ENCODE data around the gene ANGPT4. TPM values are rescaled to one million over a fixed set of nuclear protein-coding genes. Genes with fewer than 3 reads are reported as not detected.

Gene ANGPT4
- total RNA-seq, 1 donor from 2014 or later, result 0.12 TPM

GRCh38 chr20:848193-848592 lies 67.9 kb downstream of the ANGPT4 start:
- no peak for DNase-seq (ENCODE audit: low spot score)
- H3K27ac Mint-ChIP-seq (ENCODE audit: unreplicated experiment), result no peak overlapping the region
- no peaks in the 10 kb centered on the region for H3K36me3 Mint-ChIP-seq (ENCODE audit: low read depth)
- H3K9me3 Mint-ChIP-seq (ENCODE audit: low read depth), result no peaks in the 10 kb centered on the region
- H3K4me3 Mint-ChIP-seq (ENCODE audit: unreplicated experiment), result no peak overlapping the region
- H3K4me1 Mint-ChIP-seq (ENCODE audit: low read depth), result peaks cover 8% of the 10 kb centered on the region
- no peak for TF ChIP-seq CTCF (IDR thresholded peaks at IDR 0.05)
- H3K27me3 Mint-ChIP-seq (ENCODE audit: low read depth), result no peaks in the 10 kb centered on the region

- H3K9me3 Mint-ChIP-seq (ENCODE audit: low read depth), result no peaks in the 10 kb centered on the region
- H3K4me1 Mint-ChIP-seq (ENCODE audit: low read depth), result peaks cover 8% of the 10 kb centered on the region
- H3K4me3 Mint-ChIP-seq (ENCODE audit: unreplicated experiment), result no peak overlapping the region
- peaks cover 4% of the 10 kb centered on the region for H3K27me3 Mint-ChIP-seq (ENCODE audit: low read depth)
- H3K27ac Mint-ChIP-seq (ENCODE audit: unreplicated experiment), result no peak overlapping the region
- no peaks in the 10 kb centered on the region for H3K36me3 Mint-ChIP-seq (ENCODE audit: low read depth)
- no peak for DNase-seq (ENCODE audit: low spot score)
- TF ChIP-seq CTCF (IDR thresholded peaks at IDR 0.05), result no peak
Measured at GRCh38 chr20:846894-847278, 69.2 kb downstream of the ANGPT4 start.

GRCh38 chr20:845941-846893 lies 69.9 kb downstream of the ANGPT4 start:
- no peak overlapping the region for H3K4me3 Mint-ChIP-seq (ENCODE audit: unreplicated experiment)
- H3K4me1 Mint-ChIP-seq (ENCODE audit: low read depth), result peaks cover 8% of the 10 kb centered on the region
- TF ChIP-seq CTCF (IDR thresholded peaks at IDR 0.05), result no peak
- no peaks in the 10 kb centered on the region for H3K36me3 Mint-ChIP-seq (ENCODE audit: low read depth)
- no peaks in the 10 kb centered on the region for H3K9me3 Mint-ChIP-seq (ENCODE audit: low read depth)
- peaks cover 7% of the 10 kb centered on the region for H3K27me3 Mint-ChIP-seq (ENCODE audit: low read depth)
- no peak overlapping the region for H3K27ac Mint-ChIP-seq (ENCODE audit: unreplicated experiment)
- DNase-seq (ENCODE audit: low spot score), result no peak

GRCh38 chr20:845226-845868 lies 70.8 kb downstream of the ANGPT4 start:
- Mint-ChIP-seq H3K27me3 (ENCODE audit: low read depth) (peaks cover 7% of the 10 kb centered on the region), H3K9me3 (ENCODE audit: low read depth) (no peaks in the 10 kb centered on the region), H3K4me3 (ENCODE audit: unreplicated experiment) (no peak overlapping the region), H3K27ac (ENCODE audit: unreplicated experiment) (no peak overlapping the region), H3K36me3 (ENCODE audit: low read depth) (no peaks in the 10 kb centered on the region), H3K4me1 (ENCODE audit: low read depth) (peaks cover 8% of the 10 kb centered on the region)
- DNase-seq (ENCODE audit: low spot score), result peak; percentile 87
- no peak for TF ChIP-seq CTCF (IDR thresholded peaks at IDR 0.05)

- TF ChIP-seq CTCF (IDR thresholded peaks at IDR 0.05), result no peak
- Mint-ChIP-seq H3K4me1 (ENCODE audit: low read depth) (peaks cover 8% of the 10 kb centered on the region), H3K9me3 (ENCODE audit: low read depth) (no peaks in the 10 kb centered on the region), H3K36me3 (ENCODE audit: low read depth) (no peaks in the 10 kb centered on the region), H3K27me3 (ENCODE audit: low read depth) (peaks cover 7% of the 10 kb centered on the region), H3K4me3 (ENCODE audit: unreplicated experiment) (peak overlapping the region; percentile 76), H3K27ac (ENCODE audit: unreplicated experiment) (no peak overlapping the region)
- DNase-seq (ENCODE audit: low spot score), result peak; percentile 92
Measured at GRCh38 chr20:844473-845225, 71.5 kb downstream of the ANGPT4 start.

Data from chondrocyte (in vitro differentiated cells).